Mucosa of stomach (tissue), 1 donor: Measurements from ENCODE around the gene CYLD.

Experiments
- H3K27me3 ChIP-seq: one replicate; pipeline ENCODE4 v1.7.0; 2013; ENCODE audit warnings: mild to moderate bottlenecking, low read length; ENCODE audit not compliant: control insufficient read depth, insufficient read depth
- H3K36me3 ChIP-seq: one replicate; pipeline ENCODE4 v1.7.0; 2013; ENCODE audit warnings: low read length; ENCODE audit not compliant: control insufficient read depth, insufficient read depth
- H3K4me1 ChIP-seq: one replicate; pipeline ENCODE4 v1.7.0; 2013; ENCODE audit warnings: mild to moderate bottlenecking, low read length; ENCODE audit not compliant: control insufficient read depth, insufficient read depth
- H3K4me3 ChIP-seq: one replicate; pipeline ENCODE4 v1.7.0; 2013; ENCODE audit warnings: low read length
- H3K9ac ChIP-seq: one replicate; pipeline ENCODE4 v1.7.0; 2013; ENCODE audit warnings: mild to moderate bottlenecking, low read length, moderate library complexity
- H3K9me3 ChIP-seq: one replicate; pipeline ENCODE4 v1.7.0; 2013; ENCODE audit warnings: mild to moderate bottlenecking, low read length, moderate library complexity; ENCODE audit not compliant: control insufficient read depth
- donor health status: Pancreatic carcinoma.

Gene CYLD

DNA sequence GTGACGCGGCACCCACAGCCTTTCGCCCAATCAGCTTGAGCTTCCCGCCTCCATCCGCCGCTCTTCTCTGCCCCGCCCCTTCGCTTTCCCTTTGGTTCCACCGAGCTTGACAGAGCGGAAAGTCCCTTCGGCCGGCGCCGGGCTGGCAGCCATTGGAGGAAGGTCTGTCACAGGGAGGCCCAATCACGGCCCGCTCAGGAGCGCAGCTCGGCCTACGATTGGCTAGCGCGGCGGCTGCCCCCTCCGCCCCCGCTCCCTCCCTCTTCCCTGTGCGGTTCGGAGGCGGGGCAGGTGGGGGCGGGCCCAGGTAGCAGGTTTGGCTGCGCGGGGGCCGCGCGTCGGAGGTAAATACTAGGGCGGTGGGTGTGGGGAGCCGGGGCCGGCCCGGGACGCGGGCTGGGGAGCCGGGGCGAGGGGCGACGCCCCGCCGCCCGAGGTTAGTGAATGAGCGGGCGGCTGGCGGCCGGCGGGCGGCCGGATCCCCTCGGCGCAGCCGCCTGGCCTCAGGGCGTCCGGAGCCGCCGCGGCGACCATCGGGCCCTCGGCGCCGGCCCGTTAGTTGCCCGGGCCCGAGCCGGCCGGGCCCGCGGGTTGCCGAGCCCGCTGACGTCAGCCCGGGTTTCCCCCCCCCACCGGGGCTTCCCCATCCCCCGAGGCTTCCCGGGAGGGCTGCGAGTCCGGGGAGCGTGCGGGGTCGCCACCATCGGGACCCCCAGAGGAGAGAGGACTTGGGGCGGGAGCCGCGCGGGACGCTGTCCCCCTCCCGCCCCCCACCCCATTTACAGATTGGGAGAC, at the start of gene CYLD:
CYLD (plus strand) TSS at position 306 of the 795 bp plus-strand sequence. CDS start 7,613 bp downstream, outside the sequence.
- peak within 1 kb of the TSS; percentile 88 for H3K9ac ChIP-seq
- no peaks in the 10 kb centered on the region for H3K9me3 ChIP-seq
- H3K4me3 ChIP-seq: peak within 1 kb of the TSS; percentile 71
- no peaks in the 10 kb centered on the region for H3K36me3 ChIP-seq
- H3K4me1 ChIP-seq: peaks cover 5% of the 10 kb centered on the region
- no peaks in the 10 kb centered on the region for H3K27me3 ChIP-seq

DNA sequence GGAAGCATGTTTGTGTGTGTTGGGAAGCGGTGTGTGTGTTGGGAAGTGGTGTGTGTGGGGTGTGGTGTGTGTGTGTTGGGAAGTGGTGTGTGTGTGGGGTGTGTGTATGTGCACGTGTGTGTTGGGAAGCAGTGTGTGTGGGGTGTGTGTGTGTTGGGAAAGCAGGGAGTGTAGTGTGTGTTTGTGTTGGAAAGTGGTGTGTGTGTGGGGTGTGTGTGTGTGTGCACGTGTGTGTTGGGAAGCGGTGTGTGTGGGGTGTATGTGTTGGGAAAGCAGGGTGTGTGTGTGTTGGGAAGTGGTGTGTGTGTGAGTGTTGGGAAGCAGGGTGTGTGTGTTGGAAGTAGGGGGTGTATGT, 49.3 kb upstream of the CYLD start:
- Histone ChIP-seq H3K4me1 (peaks cover 22% of the 10 kb centered on the region), H3K9ac (no peak overlapping the region), H3K36me3 (no peaks in the 10 kb centered on the region), H3K4me3 (no peak overlapping the region), H3K9me3 (no peaks in the 10 kb centered on the region), H3K27me3 (peaks cover 13% of the 10 kb centered on the region)

DNA sequence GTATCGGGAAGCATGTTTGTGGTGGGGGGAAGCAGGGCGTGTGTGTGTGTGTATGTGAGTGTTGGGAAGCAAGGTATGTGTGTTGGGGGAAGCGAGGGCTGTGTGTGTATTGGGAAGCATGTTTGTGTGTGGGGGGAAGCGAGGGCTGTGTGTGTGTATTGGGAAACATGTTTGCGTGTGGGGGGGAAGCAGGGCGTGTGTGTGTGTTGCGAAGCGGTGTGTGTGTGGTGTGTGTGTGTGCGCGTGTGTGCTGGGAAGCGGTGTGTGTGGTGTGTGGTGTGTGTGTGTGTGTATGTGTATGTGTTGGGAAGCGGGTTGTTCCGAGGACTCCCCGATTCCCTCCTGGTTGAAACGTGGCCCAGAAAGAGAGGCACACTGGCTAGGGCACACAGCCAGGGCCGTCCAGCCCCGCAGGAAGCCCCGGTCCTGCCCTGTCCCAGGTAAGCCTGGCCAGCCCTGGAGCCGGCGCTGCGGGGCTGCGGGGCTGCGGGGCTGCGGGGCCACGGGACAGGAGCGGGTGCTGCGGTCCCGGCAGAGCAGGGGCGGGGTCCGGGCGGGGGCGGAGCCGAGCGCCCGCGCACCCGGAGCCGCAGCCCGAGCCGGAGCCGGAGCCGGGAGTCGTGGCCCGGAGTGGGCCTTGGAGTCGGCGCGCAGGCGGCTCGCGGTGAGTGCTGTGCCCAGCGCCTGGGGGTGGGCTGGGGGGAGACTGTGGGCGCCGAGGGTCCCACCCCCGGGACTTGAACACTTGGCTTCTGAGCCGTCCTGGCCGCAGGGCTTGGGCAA, 48.7 kb upstream of the CYLD start, which contains the start of gene NOD2:
NOD2 (plus strand) TSS at position 608 of the 783 bp plus-strand sequence. CDS start 5,890 bp downstream, outside the sequence.
- H3K9ac ChIP-seq: peak within 1 kb of the TSS; percentile 47

DNA sequence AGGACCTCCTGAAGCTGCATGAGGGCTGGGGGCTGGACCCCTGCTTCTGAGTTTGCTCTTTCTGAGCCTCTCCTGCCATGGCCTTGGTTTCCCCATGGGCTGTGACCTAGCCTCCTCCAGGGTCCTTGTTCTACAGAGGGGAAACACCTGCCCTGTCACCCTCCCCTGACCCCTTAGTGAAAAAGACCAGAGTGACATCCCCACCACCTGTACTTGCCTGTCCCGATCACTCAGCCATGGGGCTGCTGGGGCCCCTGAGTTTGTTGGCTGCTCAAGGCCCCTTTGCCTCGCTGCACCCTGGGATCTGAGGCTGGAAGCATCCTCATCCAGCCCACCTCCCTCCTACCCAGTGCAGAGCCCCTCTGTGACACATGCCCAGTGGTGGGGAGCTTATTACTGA, 47.7 kb upstream of the CYLD start:
- H3K9ac ChIP-seq: peak overlapping the region; percentile 47
- H3K4me3 ChIP-seq: no peak overlapping the region
- H3K27me3 ChIP-seq: peaks cover 13% of the 10 kb centered on the region
- H3K36me3 ChIP-seq: no peaks in the 10 kb centered on the region
- H3K9me3 ChIP-seq: no peaks in the 10 kb centered on the region
- peaks cover 32% of the 10 kb centered on the region for H3K4me1 ChIP-seq

More for the DNA sequence above, 48.7 kb upstream of the CYLD start, which contains the start of gene NOD2:
- Histone ChIP-seq H3K4me1 (peaks cover 28% of the 10 kb centered on the region), H3K27me3 (peaks cover 13% of the 10 kb centered on the region), H3K36me3 (no peaks in the 10 kb centered on the region), H3K9me3 (no peaks in the 10 kb centered on the region), H3K4me3 (no peak within 1 kb of the TSS)

GRCh38 chr16:50695017-50696000, 46.6 kb upstream of the CYLD start:
- H3K9me3 ChIP-seq: no peaks in the 10 kb centered on the region
- H3K4me3 ChIP-seq: no peak overlapping the region
- no peak overlapping the region for H3K9ac ChIP-seq
- no peaks in the 10 kb centered on the region for H3K36me3 ChIP-seq
- H3K4me1 ChIP-seq: peaks cover 32% of the 10 kb centered on the region
- peaks cover 13% of the 10 kb centered on the region for H3K27me3 ChIP-seq

DNA sequence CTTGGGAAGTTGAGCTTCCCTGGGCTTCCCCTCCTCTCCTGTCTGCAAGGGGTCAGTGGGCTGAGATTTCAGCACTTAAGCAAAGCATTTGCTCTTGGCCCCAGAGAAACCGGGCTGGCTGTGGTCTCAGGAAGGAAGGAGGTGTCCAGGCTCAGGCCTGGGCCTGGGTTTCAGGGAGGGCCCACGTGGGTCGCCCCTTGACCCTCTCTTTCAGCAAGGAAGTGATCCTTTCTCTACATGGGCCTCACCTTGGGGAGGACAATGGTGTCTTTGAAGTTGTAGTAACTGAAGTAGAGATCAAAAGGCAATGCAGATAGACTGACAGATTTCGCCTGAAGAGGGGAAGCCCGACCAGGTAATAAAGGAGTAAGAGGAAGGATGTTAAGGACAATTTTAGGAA, 45.8 kb upstream of the CYLD start:
- Histone ChIP-seq H3K4me3 (no peak overlapping the region), H3K27me3 (peaks cover 13% of the 10 kb centered on the region), H3K9ac (no peak overlapping the region), H3K36me3 (no peaks in the 10 kb centered on the region), H3K4me1 (peaks cover 32% of the 10 kb centered on the region), H3K9me3 (no peaks in the 10 kb centered on the region)

- Histone ChIP-seq H3K36me3 (no peaks in the 10 kb centered on the region), H3K9me3 (no peaks in the 10 kb centered on the region), H3K4me3 (no peak overlapping the region), H3K27me3 (peaks cover 13% of the 10 kb centered on the region), H3K9ac (no peak overlapping the region), H3K4me1 (peaks cover 32% of the 10 kb centered on the region)
These were observed 45.1 kb upstream of the CYLD start for GRCh38 chr16:50696575-50697420.

DNA sequence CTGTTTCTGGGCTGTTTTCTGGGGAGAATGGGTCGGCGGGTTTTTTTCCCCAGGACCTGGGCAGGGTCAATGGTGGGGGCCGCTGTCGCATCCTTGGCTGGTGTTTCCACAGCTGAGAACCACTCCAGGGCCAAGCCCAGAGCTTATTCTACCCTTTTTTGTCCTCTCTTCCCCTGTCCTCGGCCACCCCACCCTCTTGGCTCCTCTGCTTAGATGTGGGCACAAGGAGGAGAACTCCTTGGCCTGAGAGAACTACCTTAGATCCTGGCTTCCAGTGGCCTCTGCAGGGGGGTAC, 44.5 kb upstream of the CYLD start:
- H3K4me3 ChIP-seq: no peak overlapping the region

DNA sequence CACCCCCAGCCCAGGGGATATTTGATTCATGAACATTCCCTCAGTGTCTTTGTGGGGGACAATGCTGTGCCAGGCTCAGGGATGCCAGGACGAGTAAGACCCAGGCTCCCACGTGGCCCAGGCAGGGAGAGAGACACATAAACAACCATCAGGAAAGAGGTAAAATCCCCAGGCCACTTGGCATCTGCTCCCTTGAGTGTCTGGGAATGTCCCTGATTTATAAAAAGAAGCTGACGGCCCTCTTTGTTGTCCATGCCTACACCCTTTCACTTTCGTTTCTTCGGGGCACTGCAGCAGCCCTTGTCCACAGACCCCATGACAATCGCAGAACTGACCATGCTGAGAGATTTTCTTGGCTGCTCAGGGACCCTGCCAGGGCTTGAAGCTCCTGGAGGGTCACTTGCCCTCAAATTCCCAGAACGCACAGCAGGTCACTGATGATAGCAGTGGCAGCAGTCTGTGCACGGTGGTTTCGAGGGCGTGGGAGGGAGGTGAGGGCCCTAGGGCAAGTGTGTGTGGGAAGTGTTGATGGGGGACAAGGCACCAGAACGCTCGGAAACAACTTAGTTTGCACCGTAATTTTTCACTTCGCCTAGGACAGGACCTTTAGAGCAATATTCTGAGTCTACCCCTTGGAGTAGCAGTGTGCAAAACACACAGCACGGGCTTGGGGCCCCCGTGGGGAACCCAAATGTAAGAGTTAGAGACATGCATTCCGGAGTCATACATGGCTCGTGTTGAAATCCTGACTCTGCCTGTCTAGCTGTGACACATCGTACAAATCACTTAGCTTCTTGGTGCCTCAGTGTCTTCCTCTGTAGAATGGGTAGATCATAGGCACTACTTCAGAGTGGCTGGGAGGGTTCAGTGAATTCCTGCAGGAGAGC, 43.8 kb upstream of the CYLD start:
- no peaks in the 10 kb centered on the region for H3K9me3 ChIP-seq
- H3K27me3 ChIP-seq: peaks cover 11% of the 10 kb centered on the region
- peaks cover 32% of the 10 kb centered on the region for H3K4me1 ChIP-seq
- H3K4me3 ChIP-seq: no peak overlapping the region
- H3K36me3 ChIP-seq: no peaks in the 10 kb centered on the region
- peak overlapping the region; percentile 64 for H3K9ac ChIP-seq

More for the DNA sequence above, 44.5 kb upstream of the CYLD start:
- Histone ChIP-seq H3K9me3 (no peaks in the 10 kb centered on the region), H3K36me3 (no peaks in the 10 kb centered on the region), H3K9ac (peak overlapping the region; percentile 64), H3K4me1 (peaks cover 32% of the 10 kb centered on the region), H3K27me3 (peaks cover 13% of the 10 kb centered on the region)

DNA sequence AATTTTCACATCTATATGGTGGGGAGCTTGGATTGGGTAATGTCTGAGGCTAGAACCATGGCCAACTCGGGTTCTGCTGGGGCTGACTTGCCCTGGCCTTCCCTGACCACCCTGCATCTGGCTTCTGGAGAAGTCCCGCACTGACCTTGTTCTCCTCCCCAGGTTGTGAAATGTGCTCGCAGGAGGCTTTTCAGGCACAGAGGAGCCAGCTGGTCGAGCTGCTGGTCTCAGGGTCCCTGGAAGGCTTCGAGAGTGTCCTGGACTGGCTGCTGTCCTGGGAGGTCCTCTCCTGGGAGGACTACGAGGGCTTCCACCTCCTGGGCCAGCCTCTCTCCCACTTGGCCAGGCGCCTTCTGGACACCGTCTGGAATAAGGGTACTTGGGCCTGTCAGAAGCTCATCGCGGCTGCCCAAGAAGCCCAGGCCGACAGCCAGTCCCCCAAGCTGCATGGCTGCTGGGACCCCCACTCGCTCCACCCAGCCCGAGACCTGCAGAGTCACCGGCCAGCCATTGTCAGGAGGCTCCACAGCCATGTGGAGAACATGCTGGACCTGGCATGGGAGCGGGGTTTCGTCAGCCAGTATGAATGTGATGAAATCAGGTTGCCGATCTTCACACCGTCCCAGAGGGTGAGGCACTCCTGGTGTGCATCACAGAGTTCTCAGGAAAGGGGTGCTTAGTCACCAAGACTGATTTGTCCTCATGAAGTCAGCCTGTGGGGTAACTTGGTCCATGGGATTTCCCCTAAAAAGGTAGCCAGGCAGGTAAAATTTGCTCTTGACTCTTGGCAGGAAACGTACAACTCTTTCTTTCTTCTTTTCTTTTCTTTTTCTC, 42.3 kb upstream of the CYLD start:
- no peak overlapping the region for H3K9ac ChIP-seq

More for the DNA sequence above, 42.3 kb upstream of the CYLD start:
- H3K27me3 ChIP-seq: no peaks in the 10 kb centered on the region
- H3K4me1 ChIP-seq: peaks cover 26% of the 10 kb centered on the region
- no peaks in the 10 kb centered on the region for H3K9me3 ChIP-seq
- no peaks in the 10 kb centered on the region for H3K36me3 ChIP-seq
- no peak overlapping the region for H3K4me3 ChIP-seq
